Nephron (organoid): ENCODE data around the gene ELF1.
A peak's percentile ranks its signal among the peaks of the same experiment; 100 is the strongest.
"Not testable (repeated sequence)": the region's sequence is repeated elsewhere in the genome, so short reads cannot be mapped to it uniquely, and the experiment has no call there.

Source experiments
- H3K27ac Mint-ChIP-seq, 3 experiments: 2 replicates each; pipeline ENCODE4 v1.8.0; 2020; ENCODE audit warnings: mixed read lengths in 3 of 3, mild to moderate bottlenecking in 2 of 3, moderate library complexity in 1 of 3
- H3K27me3 Mint-ChIP-seq: 2 replicates; pipeline ENCODE4 v1.8.0; 2021; ENCODE audit warnings: low read depth, mild to moderate bottlenecking, moderate library complexity, mixed read lengths
- H3K36me3 Mint-ChIP-seq: 2 replicates; pipeline ENCODE4 v1.8.0; 2020; ENCODE audit warnings: low read depth, mixed read lengths
- H3K4me1 Mint-ChIP-seq: 2 replicates; pipeline ENCODE4 v1.8.0; 2020; ENCODE audit warnings: mixed read lengths
- H3K4me3 Mint-ChIP-seq, 3 experiments: 2 replicates each; pipeline ENCODE4 v1.8.0; 2020; ENCODE audit warnings: mild to moderate bottlenecking in 3 of 3, mixed read lengths in 3 of 3, moderate library complexity in 2 of 3
- H3K9me3 Mint-ChIP-seq: 2 replicates; pipeline ENCODE4 v1.8.0; 2020; ENCODE audit warnings: mixed read lengths
- TF ChIP-seq, protein P1 (sequence below), 3 experiments: fragments of 200-600 bp; sonication (generic); IDR thresholded peaks; one replicate each; pipeline ENCODE4 v1.5.0; 2021; ENCODE audit warnings: antibody characterized with exemption in 3 of 3; ENCODE audit not compliant: unreplicated experiment in 3 of 3

ELF1 gene

GRCh38 chr13:40981361-40981760 is 37.8 kb downstream of the ELF1 start:
- Mint-ChIP-seq H3K4me1 (peaks cover 42% of the 10 kb centered on the region), H3K27ac (no peak overlapping the region), H3K4me3 (peak overlapping the region in 1 of 3 experiments; percentile 15), H3K9me3 (no peaks in the 10 kb centered on the region), H3K36me3 (no peaks in the 10 kb centered on the region), H3K27me3 (no peaks in the 10 kb centered on the region)
- TF ChIP-seq, protein P1, sequence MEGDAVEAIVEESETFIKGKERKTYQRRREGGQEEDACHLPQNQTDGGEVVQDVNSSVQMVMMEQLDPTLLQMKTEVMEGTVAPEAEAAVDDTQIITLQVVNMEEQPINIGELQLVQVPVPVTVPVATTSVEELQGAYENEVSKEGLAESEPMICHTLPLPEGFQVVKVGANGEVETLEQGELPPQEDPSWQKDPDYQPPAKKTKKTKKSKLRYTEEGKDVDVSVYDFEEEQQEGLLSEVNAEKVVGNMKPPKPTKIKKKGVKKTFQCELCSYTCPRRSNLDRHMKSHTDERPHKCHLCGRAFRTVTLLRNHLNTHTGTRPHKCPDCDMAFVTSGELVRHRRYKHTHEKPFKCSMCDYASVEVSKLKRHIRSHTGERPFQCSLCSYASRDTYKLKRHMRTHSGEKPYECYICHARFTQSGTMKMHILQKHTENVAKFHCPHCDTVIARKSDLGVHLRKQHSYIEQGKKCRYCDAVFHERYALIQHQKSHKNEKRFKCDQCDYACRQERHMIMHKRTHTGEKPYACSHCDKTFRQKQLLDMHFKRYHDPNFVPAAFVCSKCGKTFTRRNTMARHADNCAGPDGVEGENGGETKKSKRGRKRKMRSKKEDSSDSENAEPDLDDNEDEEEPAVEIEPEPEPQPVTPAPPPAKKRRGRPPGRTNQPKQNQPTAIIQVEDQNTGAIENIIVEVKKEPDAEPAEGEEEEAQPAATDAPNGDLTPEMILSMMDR (IDR thresholded peaks at IDR 0.05; ENCODE audit: unreplicated experiment in 3 of 3), result no peak

- Mint-ChIP-seq H3K4me1 (peaks cover 38% of the 10 kb centered on the region), H3K9me3 (no peaks in the 10 kb centered on the region), H3K4me3 (no peak overlapping the region), H3K27ac (no peak overlapping the region), H3K36me3 (no peaks in the 10 kb centered on the region), H3K27me3 (no peaks in the 10 kb centered on the region)
- TF ChIP-seq, protein P1 (IDR thresholded peaks at IDR 0.05; ENCODE audit: unreplicated experiment in 3 of 3), result no peak
Measured at GRCh38 chr13:40980461-40980860, 38.7 kb downstream of the ELF1 start.

GRCh38 chr13:40979232-40979631 is 39.9 kb downstream of the ELF1 start:
- H3K27ac Mint-ChIP-seq, result no peak overlapping the region

DNA sequence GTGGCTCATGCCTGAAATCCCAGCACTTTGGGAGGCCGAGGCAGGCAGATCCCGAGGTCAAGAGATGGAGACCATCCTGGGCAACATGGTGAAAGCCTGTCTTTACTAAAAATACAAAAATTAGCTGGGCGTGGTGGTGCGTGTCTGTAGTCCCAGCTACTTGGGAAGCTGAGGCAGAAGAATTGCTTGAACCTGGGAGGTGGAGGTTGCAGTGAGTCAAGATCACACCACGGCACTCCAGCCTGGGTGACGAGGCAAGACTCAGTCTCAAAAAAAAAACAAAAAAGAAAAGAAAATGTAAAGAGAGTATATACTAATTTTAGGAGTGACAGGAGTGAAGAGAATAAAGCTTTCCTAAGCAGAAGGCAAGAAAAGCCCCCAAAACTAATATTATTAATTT is 41.0 kb downstream of the ELF1 start:
- H3K36me3 Mint-ChIP-seq, H3K4me3 Mint-ChIP-seq: not testable (repeated sequence)
- peaks cover 38% of the 10 kb centered on the region for H3K4me1 Mint-ChIP-seq

More at GRCh38 chr13:40979232-40979631, 39.9 kb downstream of the ELF1 start:
- Mint-ChIP-seq H3K9me3 (no peaks in the 10 kb centered on the region), H3K4me1 (peaks cover 39% of the 10 kb centered on the region), H3K27me3 (no peaks in the 10 kb centered on the region), H3K36me3 (no peaks in the 10 kb centered on the region), H3K4me3 (no peak overlapping the region)
- TF ChIP-seq, protein P1 (IDR thresholded peaks at IDR 0.05; ENCODE audit: unreplicated experiment in 3 of 3), result no peak

DNA sequence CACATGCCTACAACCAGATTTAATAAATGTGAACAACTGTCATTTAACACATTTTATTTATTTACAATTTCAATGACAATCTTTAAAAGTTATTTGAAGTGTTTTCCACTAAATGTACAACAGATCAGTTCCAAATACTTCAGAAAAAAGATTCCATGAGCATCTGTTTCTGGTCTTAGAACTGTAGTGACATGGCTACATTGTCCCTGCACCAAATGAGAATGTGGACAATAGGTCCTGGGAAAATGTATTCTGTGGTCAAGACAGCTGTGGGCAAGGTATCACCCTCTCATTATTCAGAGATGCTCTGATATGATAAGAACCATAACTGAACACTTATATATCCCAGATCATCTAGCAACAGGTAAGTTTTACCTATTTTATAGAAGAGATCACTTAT is 43.7 kb downstream of the ELF1 start:
- no peaks in the 10 kb centered on the region for H3K36me3 Mint-ChIP-seq
- TF ChIP-seq, protein P1 (IDR thresholded peaks at IDR 0.05; ENCODE audit: unreplicated experiment in 3 of 3), result no peak
- no peak overlapping the region for H3K4me3 Mint-ChIP-seq
- H3K27ac Mint-ChIP-seq, result peak overlapping the region in 2 of 3 experiments; percentile 61 to 90
- H3K4me1 Mint-ChIP-seq, result peaks cover 44% of the 10 kb centered on the region
- H3K9me3 Mint-ChIP-seq, result no peaks in the 10 kb centered on the region
- no peaks in the 10 kb centered on the region for H3K27me3 Mint-ChIP-seq

More for the DNA sequence above, 41.0 kb downstream of the ELF1 start:
- not testable (repeated sequence) for H3K27me3 Mint-ChIP-seq, H3K27ac Mint-ChIP-seq, H3K9me3 Mint-ChIP-seq

DNA sequence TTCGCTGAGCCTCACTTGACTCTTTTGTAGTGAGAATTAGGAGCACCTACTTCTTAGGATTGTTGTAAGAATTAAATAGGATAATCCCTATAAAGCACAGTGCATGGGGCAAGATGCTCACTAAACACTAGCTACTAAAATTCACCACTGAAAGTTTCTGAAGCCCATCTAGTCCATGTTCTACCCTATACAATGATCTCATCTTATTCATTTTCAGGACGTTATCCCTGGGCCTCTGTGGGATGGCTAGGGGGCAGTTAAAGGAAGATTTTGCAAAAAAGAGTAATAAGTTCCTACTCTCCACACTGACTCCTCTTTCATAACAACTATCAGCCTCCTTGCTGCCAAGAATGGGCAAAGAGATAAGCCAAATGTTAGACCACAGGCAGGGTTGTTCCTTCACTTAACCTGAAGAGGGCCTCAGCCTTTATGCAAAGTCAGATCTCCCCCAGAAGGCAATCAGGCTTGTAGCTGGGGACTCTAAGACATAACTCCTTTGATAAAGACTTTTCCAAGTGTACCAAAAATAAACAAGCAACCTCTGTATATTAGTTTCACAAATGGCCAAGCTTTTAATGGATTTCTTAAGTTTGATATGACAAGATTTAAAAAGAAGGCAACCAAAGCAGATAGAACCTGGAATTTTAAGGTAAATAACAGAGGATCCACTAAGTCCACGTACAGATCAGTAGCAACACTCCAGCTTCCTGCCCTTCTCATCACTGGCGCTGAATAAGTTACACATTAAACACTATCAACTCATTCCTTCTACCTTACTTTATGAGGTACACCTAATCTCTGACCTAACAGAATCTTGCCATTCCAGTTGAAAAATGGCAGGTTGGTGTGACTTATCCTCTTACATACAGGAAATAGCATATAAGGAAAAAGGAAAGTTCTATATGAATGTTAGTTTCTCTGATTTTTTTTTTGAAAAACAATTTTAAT is 44.4 kb downstream of the ELF1 start:
- Mint-ChIP-seq H3K27ac (peak overlapping the region; percentile 61 to 90 (median 72)), H3K27me3 (no peaks in the 10 kb centered on the region), H3K36me3 (no peaks in the 10 kb centered on the region)

More for the DNA sequence above, 44.4 kb downstream of the ELF1 start:
- H3K4me1 Mint-ChIP-seq, result peaks cover 51% of the 10 kb centered on the region
- peak overlapping the region in 1 of 3 experiments; percentile 1 for H3K4me3 Mint-ChIP-seq
- TF ChIP-seq, protein P1 (IDR thresholded peaks at IDR 0.05; ENCODE audit: unreplicated experiment in 3 of 3), result peak; percentile 15 to 46 (median 45)
- no peaks in the 10 kb centered on the region for H3K9me3 Mint-ChIP-seq
